ENCODE data around the gene PGA5. TPM values are rescaled to one million over a fixed set of nuclear protein-coding genes. Genes with fewer than 3 reads are reported as not detected.
A peak's percentile ranks its signal among the peaks of the same experiment; 100 is the strongest.

PGA5 gene
- total and polyA plus RNA-seq, 9 of the 15 experiments (the other 6 are each of a cell fraction or from before 2014, with no cell fraction given), result not detected

DNA sequence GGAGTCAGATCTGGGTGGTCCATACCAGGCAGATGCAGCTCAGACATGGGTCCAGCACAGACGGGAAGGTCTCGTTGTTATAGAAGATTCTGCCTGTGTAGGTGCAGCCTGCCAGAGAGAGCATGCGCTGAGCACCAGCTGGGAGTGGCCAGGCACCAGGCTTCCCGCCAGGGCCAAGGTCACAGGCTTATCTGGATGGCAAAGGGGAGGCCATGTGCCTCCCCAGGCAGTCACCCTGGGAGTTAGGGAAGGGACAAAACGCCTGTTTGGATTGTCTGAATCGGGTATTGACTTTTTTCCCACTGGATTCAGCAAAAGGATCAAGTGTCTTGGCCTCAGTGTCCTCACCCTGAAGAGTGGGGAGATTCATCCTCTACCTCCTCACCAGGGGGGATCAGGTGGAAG, 26.5 kb downstream of the PGA5 start (continued):
- TF ChIP-seq, protein P1, sequence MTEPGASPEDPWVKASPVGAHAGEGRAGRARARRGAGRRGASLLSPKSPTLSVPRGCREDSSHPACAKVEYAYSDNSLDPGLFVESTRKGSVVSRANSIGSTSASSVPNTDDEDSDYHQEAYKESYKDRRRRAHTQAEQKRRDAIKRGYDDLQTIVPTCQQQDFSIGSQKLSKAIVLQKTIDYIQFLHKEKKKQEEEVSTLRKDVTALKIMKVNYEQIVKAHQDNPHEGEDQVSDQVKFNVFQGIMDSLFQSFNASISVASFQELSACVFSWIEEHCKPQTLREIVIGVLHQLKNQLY (CRISPR knock-in tag; conservative IDR thresholded peaks at IDR 0.05), result no peak
- TF ChIP-seq NR2C2 (CRISPR knock-in tag; IDR thresholded peaks at IDR 0.05) (no peak), NR2C2 (tag; IDR thresholded peaks at IDR 0.05) (peak; percentile 75), ZNF140 (CRISPR knock-in tag; IDR thresholded peaks at IDR 0.05) (no peak), NRF1 (conservative IDR thresholded peaks at IDR 0.05 in 1 of 2, IDR thresholded peaks at IDR 0.05 in 1 of 2) (peak; percentile 81 to 85), HIVEP1 (CRISPR knock-in tag; IDR thresholded peaks at IDR 0.05) (no peak), ZNF785 (CRISPR knock-in tag; IDR thresholded peaks at IDR 0.05) (no peak), NCOA4 (IDR thresholded peaks at IDR 0.05; ENCODE audit: partially characterized antibody) (no peak), NR4A1 (CRISPR knock-in tag; IDR thresholded peaks at IDR 0.05) (no peak), NR4A1 (tag; IDR thresholded peaks at IDR 0.05) (peak; percentile 80)
- TF ChIP-seq, protein P2, sequence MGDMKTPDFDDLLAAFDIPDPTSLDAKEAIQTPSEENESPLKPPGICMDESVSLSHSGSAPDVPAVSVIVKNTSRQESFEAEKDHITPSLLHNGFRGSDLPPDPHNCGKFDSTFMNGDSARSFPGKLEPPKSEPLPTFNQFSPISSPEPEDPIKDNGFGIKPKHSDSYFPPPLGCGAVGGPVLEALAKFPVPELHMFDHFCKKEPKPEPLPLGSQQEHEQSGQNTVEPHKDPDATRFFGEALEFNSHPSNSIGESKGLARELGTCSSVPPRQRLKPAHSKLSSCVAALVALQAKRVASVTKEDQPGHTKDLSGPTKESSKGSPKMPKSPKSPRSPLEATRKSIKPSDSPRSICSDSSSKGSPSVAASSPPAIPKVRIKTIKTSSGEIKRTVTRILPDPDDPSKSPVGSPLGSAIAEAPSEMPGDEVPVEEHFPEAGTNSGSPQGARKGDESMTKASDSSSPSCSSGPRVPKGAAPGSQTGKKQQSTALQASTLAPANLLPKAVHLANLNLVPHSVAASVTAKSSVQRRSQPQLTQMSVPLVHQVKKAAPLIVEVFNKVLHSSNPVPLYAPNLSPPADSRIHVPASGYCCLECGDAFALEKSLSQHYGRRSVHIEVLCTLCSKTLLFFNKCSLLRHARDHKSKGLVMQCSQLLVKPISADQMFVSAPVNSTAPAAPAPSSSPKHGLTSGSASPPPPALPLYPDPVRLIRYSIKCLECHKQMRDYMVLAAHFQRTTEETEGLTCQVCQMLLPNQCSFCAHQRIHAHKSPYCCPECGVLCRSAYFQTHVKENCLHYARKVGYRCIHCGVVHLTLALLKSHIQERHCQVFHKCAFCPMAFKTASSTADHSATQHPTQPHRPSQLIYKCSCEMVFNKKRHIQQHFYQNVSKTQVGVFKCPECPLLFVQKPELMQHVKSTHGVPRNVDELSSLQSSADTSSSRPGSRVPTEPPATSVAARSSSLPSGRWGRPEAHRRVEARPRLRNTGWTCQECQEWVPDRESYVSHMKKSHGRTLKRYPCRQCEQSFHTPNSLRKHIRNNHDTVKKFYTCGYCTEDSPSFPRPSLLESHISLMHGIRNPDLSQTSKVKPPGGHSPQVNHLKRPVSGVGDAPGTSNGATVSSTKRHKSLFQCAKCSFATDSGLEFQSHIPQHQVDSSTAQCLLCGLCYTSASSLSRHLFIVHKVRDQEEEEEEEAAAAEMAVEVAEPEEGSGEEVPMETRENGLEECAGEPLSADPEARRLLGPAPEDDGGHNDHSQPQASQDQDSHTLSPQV (IDR thresholded peaks at IDR 0.05), result peak; percentile 84
- TF ChIP-seq, protein P3, sequence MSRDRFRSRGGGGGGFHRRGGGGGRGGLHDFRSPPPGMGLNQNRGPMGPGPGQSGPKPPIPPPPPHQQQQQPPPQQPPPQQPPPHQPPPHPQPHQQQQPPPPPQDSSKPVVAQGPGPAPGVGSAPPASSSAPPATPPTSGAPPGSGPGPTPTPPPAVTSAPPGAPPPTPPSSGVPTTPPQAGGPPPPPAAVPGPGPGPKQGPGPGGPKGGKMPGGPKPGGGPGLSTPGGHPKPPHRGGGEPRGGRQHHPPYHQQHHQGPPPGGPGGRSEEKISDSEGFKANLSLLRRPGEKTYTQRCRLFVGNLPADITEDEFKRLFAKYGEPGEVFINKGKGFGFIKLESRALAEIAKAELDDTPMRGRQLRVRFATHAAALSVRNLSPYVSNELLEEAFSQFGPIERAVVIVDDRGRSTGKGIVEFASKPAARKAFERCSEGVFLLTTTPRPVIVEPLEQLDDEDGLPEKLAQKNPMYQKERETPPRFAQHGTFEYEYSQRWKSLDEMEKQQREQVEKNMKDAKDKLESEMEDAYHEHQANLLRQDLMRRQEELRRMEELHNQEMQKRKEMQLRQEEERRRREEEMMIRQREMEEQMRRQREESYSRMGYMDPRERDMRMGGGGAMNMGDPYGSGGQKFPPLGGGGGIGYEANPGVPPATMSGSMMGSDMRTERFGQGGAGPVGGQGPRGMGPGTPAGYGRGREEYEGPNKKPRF (IDR thresholded peaks at IDR 0.05; ENCODE audit: low read depth, low read length), result no peak
- TF ChIP-seq, protein P4, sequence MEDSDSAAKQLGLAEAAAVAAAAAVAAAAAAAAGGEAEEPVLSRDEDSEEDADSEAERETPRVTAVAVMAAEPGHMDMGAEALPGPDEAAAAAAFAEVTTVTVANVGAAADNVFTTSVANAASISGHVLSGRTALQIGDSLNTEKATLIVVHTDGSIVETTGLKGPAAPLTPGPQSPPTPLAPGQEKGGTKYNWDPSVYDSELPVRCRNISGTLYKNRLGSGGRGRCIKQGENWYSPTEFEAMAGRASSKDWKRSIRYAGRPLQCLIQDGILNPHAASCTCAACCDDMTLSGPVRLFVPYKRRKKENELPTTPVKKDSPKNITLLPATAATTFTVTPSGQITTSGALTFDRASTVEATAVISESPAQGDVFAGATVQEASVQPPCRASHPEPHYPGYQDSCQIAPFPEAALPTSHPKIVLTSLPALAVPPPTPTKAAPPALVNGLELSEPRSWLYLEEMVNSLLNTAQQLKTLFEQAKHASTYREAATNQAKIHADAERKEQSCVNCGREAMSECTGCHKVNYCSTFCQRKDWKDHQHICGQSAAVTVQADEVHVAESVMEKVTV (CRISPR knock-in tag; IDR thresholded peaks at IDR 0.05), result no peak
- TF ChIP-seq, protein P5, sequence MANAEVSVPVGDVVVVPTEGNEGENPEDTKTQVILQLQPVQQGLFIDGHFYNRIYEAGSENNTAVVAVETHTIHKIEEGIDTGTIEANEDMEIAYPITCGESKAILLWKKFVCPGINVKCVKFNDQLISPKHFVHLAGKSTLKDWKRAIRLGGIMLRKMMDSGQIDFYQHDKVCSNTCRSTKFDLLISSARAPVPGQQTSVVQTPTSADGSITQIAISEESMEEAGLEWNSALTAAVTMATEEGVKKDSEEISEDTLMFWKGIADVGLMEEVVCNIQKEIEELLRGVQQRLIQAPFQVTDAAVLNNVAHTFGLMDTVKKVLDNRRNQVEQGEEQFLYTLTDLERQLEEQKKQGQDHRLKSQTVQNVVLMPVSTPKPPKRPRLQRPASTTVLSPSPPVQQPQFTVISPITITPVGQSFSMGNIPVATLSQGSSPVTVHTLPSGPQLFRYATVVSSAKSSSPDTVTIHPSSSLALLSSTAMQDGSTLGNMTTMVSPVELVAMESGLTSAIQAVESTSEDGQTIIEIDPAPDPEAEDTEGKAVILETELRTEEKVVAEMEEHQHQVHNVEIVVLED (CRISPR knock-in tag; IDR thresholded peaks at IDR 0.05), result no peak
- TF ChIP-seq, protein P6, sequence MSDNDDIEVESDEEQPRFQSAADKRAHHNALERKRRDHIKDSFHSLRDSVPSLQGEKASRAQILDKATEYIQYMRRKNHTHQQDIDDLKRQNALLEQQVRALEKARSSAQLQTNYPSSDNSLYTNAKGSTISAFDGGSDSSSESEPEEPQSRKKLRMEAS (CRISPR knock-in tag; IDR thresholded peaks at IDR 0.05), result peak; percentile 60
- TF ChIP-seq, protein P7, sequence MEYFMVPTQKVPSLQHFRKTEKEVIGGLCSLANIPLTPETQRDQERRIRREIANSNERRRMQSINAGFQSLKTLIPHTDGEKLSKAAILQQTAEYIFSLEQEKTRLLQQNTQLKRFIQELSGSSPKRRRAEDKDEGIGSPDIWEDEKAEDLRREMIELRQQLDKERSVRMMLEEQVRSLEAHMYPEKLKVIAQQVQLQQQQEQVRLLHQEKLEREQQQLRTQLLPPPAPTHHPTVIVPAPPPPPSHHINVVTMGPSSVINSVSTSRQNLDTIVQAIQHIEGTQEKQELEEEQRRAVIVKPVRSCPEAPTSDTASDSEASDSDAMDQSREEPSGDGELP (CRISPR knock-in tag; IDR thresholded peaks at IDR 0.05; ENCODE audit: borderline replicate concordance), result peak; percentile 61; the same call in 1 of the 2 replicates

Measured in K562 (cell line).